WTC11 (cell line): ENCODE data around the gene KIF5C. TPM values are rescaled to one million over a fixed set of nuclear protein-coding genes. Genes with fewer than 3 reads are reported as not detected.

Source experiments
- ATAC-seq: fragments of 200-7000 bp; cut with Tn5 transposase; 2 replicates; pipeline ENCODE4 v1.10.0; 2021; ENCODE audit warnings: mild to moderate bottlenecking, moderate library complexity
- CTCF ChIA-PET: fragments of 300-600 bp; sonication (Branson Sonifier 250); formaldehyde crosslinking; loops from one replicate; lab custom pipeline; 2021; ENCODE audit warnings: antibody characterized with exemption; lab: Charles Lee
- POLR2A ChIA-PET: fragments of 350-600 bp; sonication (Branson Sonifier 250); formaldehyde crosslinking; loops from one replicate; lab custom pipeline; 2021; ENCODE audit warnings: antibody characterized with exemption; lab: Charles Lee
- DNase-seq: peaks from one replicate; pipeline ENCODE4 v3.0.0; 2021; ENCODE audit warnings: low spot score
- H3K27ac Mint-ChIP-seq: 2 replicates; pipeline ENCODE4 v1.8.0; 2021; ENCODE audit warnings: mixed read lengths
- H3K27me3 Mint-ChIP-seq: 2 replicates; pipeline ENCODE4 v1.8.0; 2021; ENCODE audit warnings: low read depth, mild to moderate bottlenecking, moderate library complexity, mixed read lengths
- H3K36me3 Mint-ChIP-seq: 2 replicates; pipeline ENCODE4 v1.8.0; 2021; ENCODE audit warnings: mixed read lengths
- H3K4me1 Mint-ChIP-seq: 2 replicates; pipeline ENCODE4 v1.8.0; 2022; ENCODE audit warnings: mixed read lengths
- H3K4me3 Mint-ChIP-seq: 2 replicates; pipeline ENCODE4 v1.8.0; 2021; ENCODE audit warnings: mild to moderate bottlenecking, moderate library complexity, mixed read lengths
- H3K9me3 Mint-ChIP-seq: 2 replicates; pipeline ENCODE4 v1.8.0; 2021; ENCODE audit warnings: mixed read lengths
- ATF3 ChIP-seq: sonication (generic); formaldehyde crosslinking; conservative IDR thresholded peaks from 2 replicates; pipeline ENCODE4 v1.8.1; 2022; ENCODE audit warnings: mild to moderate bottlenecking, missing genetic modification reagents
- CREM ChIP-seq: sonication (generic); formaldehyde crosslinking; IDR thresholded peaks from 2 replicates; pipeline ENCODE4 v1.8.1; 2022; ENCODE audit warnings: mild to moderate bottlenecking, missing genetic modification reagents, moderate library complexity
- ESRRA ChIP-seq: sonication (generic); formaldehyde crosslinking; IDR thresholded peaks from 2 replicates; pipeline ENCODE4 v1.8.1; 2022; ENCODE audit warnings: mild to moderate bottlenecking, missing genetic modification reagents, borderline replicate concordance
- FOXK1 ChIP-seq: sonication (generic); formaldehyde crosslinking; IDR thresholded peaks from 2 replicates; pipeline ENCODE4 v1.8.0; 2022; ENCODE audit warnings: mild to moderate bottlenecking, moderate library complexity, missing genetic modification reagents
- GABPB1 ChIP-seq: sonication (generic); formaldehyde crosslinking; IDR thresholded peaks from 2 replicates; pipeline ENCODE4 v1.8.1; 2023; ENCODE audit warnings: mild to moderate bottlenecking, missing genetic modification reagents
- GTF2I ChIP-seq: fragments of 250-450 bp; sonication (Bioruptor Pico); conservative IDR thresholded peaks from 2 replicates; pipeline ENCODE4 v1.4.0; 2021; ENCODE audit warnings: mild to moderate bottlenecking
- IRF1 ChIP-seq: sonication (generic); formaldehyde crosslinking; IDR thresholded peaks from 2 replicates; pipeline ENCODE4 v1.8.0; 2023; ENCODE audit warnings: missing genetic modification reagents
- KAT7 ChIP-seq: sonication (generic); formaldehyde crosslinking; IDR thresholded peaks from 2 replicates; pipeline ENCODE4 v1.8.1; 2023; ENCODE audit warnings: missing genetic modification reagents, mild to moderate bottlenecking, borderline replicate concordance
- MYBL2 ChIP-seq: sonication (generic); formaldehyde crosslinking; IDR thresholded peaks from 2 replicates; pipeline ENCODE4 v1.8.1; 2023; ENCODE audit warnings: mild to moderate bottlenecking, moderate library complexity, missing genetic modification reagents
- PRDM15 ChIP-seq: sonication (generic); formaldehyde crosslinking; IDR thresholded peaks from 2 replicates; pipeline ENCODE4 v1.8.0; 2022; ENCODE audit warnings: missing genetic modification reagents
- SMAD3 ChIP-seq: sonication (generic); formaldehyde crosslinking; IDR thresholded peaks from 2 replicates; pipeline ENCODE4 v1.8.0; 2022; ENCODE audit warnings: missing genetic modification reagents, mild to moderate bottlenecking, borderline replicate concordance
- TCF7 ChIP-seq: sonication (generic); formaldehyde crosslinking; IDR thresholded peaks from 2 replicates; pipeline ENCODE4 v1.8.0; 2022; ENCODE audit warnings: mild to moderate bottlenecking, low read depth, missing genetic modification reagents, moderate library complexity
- TEAD4 ChIP-seq: sonication (generic); formaldehyde crosslinking; IDR thresholded peaks from 2 replicates; pipeline ENCODE4 v1.8.0; 2022; ENCODE audit warnings: mild to moderate bottlenecking, missing genetic modification reagents
- TP53 ChIP-seq: sonication (generic); formaldehyde crosslinking; IDR thresholded peaks from 2 replicates; pipeline ENCODE4 v1.8.1; 2023; ENCODE audit warnings: mild to moderate bottlenecking, missing genetic modification reagents
- USF2 ChIP-seq: sonication (generic); formaldehyde crosslinking; IDR thresholded peaks from 2 replicates; pipeline ENCODE4 v1.8.1; 2023; ENCODE audit warnings: mild to moderate bottlenecking, missing genetic modification reagents, moderate library complexity
- ZBTB21 ChIP-seq: sonication (generic); formaldehyde crosslinking; IDR thresholded peaks from 2 replicates; pipeline ENCODE4 v1.8.1; 2023; ENCODE audit warnings: mild to moderate bottlenecking, missing genetic modification reagents, borderline replicate concordance
- ZNF219 ChIP-seq: sonication (generic); formaldehyde crosslinking; IDR thresholded peaks from 2 replicates; pipeline ENCODE4 v1.8.0; 2023; ENCODE audit warnings: missing genetic modification reagents, mild to moderate bottlenecking, borderline replicate concordance
- ZNF232 ChIP-seq: sonication (generic); formaldehyde crosslinking; IDR thresholded peaks from 2 replicates; pipeline ENCODE4 v1.8.0; 2022; ENCODE audit warnings: mild to moderate bottlenecking, missing genetic modification reagents
- total RNA-seq: library from RNA; stranded (reverse); gene quantifications from 3 replicates; pipeline ENCODE4 v1.2.3, GENCODE V29; 2021
- TF ChIP-seq, protein P1 (sequence below): sonication (generic); formaldehyde crosslinking; IDR thresholded peaks from 2 replicates; pipeline ENCODE4 v1.8.0; 2022; ENCODE audit warnings: mild to moderate bottlenecking, missing genetic modification reagents
- TF ChIP-seq, protein P2 (sequence below): sonication (generic); formaldehyde crosslinking; IDR thresholded peaks from 2 replicates; pipeline ENCODE4 v1.8.0; 2023; ENCODE audit warnings: mild to moderate bottlenecking, missing genetic modification reagents
- TF ChIP-seq, protein P3 (sequence below): sonication (generic); formaldehyde crosslinking; IDR thresholded peaks from 2 replicates; pipeline ENCODE4 v1.8.1; 2023; ENCODE audit warnings: mild to moderate bottlenecking, missing genetic modification reagents

Gene KIF5C
- total RNA-seq, 1 experiment from 2014 or later, result 73.5 TPM

DNA sequence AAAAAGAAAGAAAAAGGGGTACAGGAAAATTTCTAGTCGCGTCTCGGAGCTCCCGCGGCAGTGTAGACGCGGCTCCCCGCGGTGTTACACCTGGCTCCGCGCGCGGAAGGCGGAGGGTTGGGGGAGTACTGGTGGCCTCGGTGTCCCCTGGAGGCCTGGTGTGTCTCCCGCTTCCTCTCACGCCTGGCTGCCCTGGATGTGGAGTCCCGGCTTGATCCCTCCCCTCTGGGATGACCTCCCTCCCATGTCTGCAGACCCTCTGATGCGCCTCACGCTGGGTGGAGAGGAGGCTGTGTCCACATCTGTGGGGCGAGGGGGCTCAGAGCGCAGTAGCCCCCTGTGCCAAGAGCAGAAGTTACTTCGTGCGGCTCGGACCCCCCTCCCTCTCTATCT is 1.2 kb downstream of the KIF5C start (continued):
- TF ChIP-seq TP53 (CRISPR knock-in tag) (no peak), GTF2I (CRISPR knock-in tag) (no peak), SMAD3 (CRISPR knock-in tag) (0 out of 2 replicates have a peak, but pooled peaks have one; percentile 41), TEAD4 (no peak), ATF3 (CRISPR knock-in tag) (no peak)

DNA sequence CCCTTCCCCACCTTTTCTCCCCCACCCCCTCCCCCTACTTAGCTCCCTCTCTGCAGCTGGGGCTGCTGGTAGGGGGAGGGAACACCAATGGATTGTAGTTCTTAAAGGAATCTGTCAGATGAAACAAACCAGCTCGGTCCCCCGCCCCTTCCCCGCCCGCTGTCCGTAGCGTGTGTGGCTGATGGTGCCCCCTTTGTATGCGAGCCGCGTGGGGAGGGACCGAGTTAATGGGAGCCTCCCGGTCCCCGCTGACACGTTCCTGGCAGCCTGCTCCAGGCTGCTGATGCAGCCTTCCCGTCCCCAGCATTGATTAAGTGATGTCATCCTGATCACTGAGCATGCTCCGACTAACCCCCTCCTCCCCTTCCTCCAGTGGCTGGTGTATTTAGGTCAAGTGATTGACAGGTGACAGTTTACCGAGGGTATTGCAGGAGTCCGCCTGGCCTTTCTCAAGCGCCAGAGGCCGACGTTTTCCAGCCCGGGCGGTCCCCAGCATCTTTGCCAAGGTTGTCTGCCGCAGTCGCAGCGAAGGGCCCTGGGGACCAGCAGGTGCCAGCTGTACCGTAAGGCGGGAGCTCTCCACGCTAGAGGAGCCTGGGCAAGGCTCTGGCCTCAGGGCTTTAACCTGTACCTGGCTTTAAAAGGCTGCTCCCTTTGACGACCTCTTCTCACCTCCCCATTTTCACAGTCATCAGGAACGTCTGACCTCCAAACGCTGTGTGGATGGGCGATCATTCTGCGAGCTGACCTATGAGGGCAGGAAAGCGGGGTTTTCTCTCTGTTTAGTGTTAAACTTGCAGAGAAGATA is 1.8 kb downstream of the KIF5C start:
- H3K4me3 Mint-ChIP-seq, result peak overlapping the region; percentile 92
- peak overlapping the region; percentile 17; the same call in 1 of the 2 replicates for H3K27ac Mint-ChIP-seq
- ATAC-seq, result peak; percentile 66
- peaks cover 27% of the 10 kb centered on the region for H3K9me3 Mint-ChIP-seq
- TF ChIP-seq MYBL2 (CRISPR knock-in tag), result 0 out of 2 replicates have a peak, but pooled peaks have one; percentile 12
- TF ChIP-seq, protein P1, sequence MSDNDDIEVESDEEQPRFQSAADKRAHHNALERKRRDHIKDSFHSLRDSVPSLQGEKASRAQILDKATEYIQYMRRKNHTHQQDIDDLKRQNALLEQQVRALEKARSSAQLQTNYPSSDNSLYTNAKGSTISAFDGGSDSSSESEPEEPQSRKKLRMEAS (CRISPR knock-in tag), result 0 out of 2 replicates have a peak, but pooled peaks have one; percentile 18
- peak; percentile 21; the same call in 1 of the 2 replicates for TF ChIP-seq CREM (CRISPR knock-in tag)
- TF ChIP-seq FOXK1 (CRISPR knock-in tag), result 0 out of 2 replicates have a peak, but pooled peaks have one; percentile 22
- TF ChIP-seq KAT7 (CRISPR knock-in tag), result 0 out of 2 replicates have a peak, but pooled peaks have one; percentile 40
- no peak for TF ChIP-seq ZNF219 (CRISPR knock-in tag)
- peak; percentile 70; the same call in 1 of the 2 replicates for TF ChIP-seq ZBTB21 (CRISPR knock-in tag)
- no peak for TF ChIP-seq TCF7
- no peak for TF ChIP-seq ESRRA (CRISPR knock-in tag)
- TF ChIP-seq, protein P2, sequence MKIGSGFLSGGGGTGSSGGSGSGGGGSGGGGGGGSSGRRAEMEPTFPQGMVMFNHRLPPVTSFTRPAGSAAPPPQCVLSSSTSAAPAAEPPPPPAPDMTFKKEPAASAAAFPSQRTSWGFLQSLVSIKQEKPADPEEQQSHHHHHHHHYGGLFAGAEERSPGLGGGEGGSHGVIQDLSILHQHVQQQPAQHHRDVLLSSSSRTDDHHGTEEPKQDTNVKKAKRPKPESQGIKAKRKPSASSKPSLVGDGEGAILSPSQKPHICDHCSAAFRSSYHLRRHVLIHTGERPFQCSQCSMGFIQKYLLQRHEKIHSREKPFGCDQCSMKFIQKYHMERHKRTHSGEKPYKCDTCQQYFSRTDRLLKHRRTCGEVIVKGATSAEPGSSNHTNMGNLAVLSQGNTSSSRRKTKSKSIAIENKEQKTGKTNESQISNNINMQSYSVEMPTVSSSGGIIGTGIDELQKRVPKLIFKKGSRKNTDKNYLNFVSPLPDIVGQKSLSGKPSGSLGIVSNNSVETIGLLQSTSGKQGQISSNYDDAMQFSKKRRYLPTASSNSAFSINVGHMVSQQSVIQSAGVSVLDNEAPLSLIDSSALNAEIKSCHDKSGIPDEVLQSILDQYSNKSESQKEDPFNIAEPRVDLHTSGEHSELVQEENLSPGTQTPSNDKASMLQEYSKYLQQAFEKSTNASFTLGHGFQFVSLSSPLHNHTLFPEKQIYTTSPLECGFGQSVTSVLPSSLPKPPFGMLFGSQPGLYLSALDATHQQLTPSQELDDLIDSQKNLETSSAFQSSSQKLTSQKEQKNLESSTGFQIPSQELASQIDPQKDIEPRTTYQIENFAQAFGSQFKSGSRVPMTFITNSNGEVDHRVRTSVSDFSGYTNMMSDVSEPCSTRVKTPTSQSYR (CRISPR knock-in tag), result no peak
- TF ChIP-seq GABPB1, result peak; percentile 37; the same call in 1 of the 2 replicates
- TF ChIP-seq, protein P3, sequence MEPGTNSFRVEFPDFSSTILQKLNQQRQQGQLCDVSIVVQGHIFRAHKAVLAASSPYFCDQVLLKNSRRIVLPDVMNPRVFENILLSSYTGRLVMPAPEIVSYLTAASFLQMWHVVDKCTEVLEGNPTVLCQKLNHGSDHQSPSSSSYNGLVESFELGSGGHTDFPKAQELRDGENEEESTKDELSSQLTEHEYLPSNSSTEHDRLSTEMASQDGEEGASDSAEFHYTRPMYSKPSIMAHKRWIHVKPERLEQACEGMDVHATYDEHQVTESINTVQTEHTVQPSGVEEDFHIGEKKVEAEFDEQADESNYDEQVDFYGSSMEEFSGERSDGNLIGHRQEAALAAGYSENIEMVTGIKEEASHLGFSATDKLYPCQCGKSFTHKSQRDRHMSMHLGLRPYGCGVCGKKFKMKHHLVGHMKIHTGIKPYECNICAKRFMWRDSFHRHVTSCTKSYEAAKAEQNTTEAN, result no peak
- TF ChIP-seq ZNF232 (CRISPR knock-in tag), result 0 out of 2 replicates have a peak, but pooled peaks have one; percentile 52
- TF ChIP-seq IRF1 (CRISPR knock-in tag), result no peak
- TF ChIP-seq USF2 (CRISPR knock-in tag), result peak; percentile 40
- TF ChIP-seq PRDM15, result peak; percentile 92
- TF ChIP-seq, all 79 proteins: peak for 10
- ChIA-PET POLR2A (interaction anchor here (0.6 to 1.0 kb wide), 2 partner anchors 21 to 50 kb away, joined by 3 to 4 read pairs; no protein-coding TSS in a partner anchor), CTCF (interaction anchor here (0.6 to 1.8 kb wide), 3 partner anchors 30 to 164 kb away, joined by 3 to 13 read pairs (median 3); no protein-coding TSS in a partner anchor)
- Mint-ChIP-seq H3K36me3 (peaks cover 6% of the 10 kb centered on the region), H3K27me3 (peaks cover 26% of the 10 kb centered on the region), H3K4me1 (peaks cover 20% of the 10 kb centered on the region)
- peak; percentile 68 for DNase-seq
